Measurements from ENCODE around the gene P4HA1. TPM values are rescaled to one million over a fixed set of nuclear protein-coding genes. Genes with fewer than 3 reads are reported as not detected.
A peak's percentile ranks its signal among the peaks of the same experiment; 100 is the strongest.

Gene P4HA1
- total and polyA plus RNA-seq, 8 donors = 9.4 to 68.3 (median 19.2) TPM

GRCh38 chr10:73061743-73062142, 34.9 kb downstream of the P4HA1 start:
- H3K4me3 ChIP-seq = no peak overlapping the region
- no peak overlapping the region for H3K27ac ChIP-seq
- TF ChIP-seq POLR2AphosphoS5 (IDR thresholded peaks at IDR 0.05) (no peak), CTCF (IDR thresholded peaks at IDR 0.05) (no peak), EP300 (IDR thresholded peaks at IDR 0.05) (no peak), POLR2A (IDR thresholded peaks at IDR 0.05) (no peak)
- H3K9me3 ChIP-seq = no peaks in the 10 kb centered on the region
- WGBS, 5 donors = 84 to 95% (median 87%) methylated on average over 1 of the region's 1 CpG
- peaks cover 0 to 75% (median 51%) of the 10 kb centered on the region in 4 donors for H3K36me3 ChIP-seq
- no peak for DNase-seq
- H3K4me1 ChIP-seq = peaks cover 0 to 15% (median 0%) of the 10 kb centered on the region in 4 donors
- no peaks in the 10 kb centered on the region for H3K27me3 ChIP-seq
- intact Hi-C loops (cut with DNase I; ENCODE audit: low total_unique reads) = no loop called here

- no peaks in the 10 kb centered on the region for H3K9me3 ChIP-seq
- peaks cover 0 to 15% (median 0%) of the 10 kb centered on the region in 4 donors for H3K4me1 ChIP-seq
- no peak overlapping the region for H3K4me3 ChIP-seq
- H3K27me3 ChIP-seq = no peaks in the 10 kb centered on the region
- intact Hi-C loops (cut with DNase I; ENCODE audit: low total_unique reads) = no loop called here
- TF ChIP-seq POLR2AphosphoS5 (IDR thresholded peaks at IDR 0.05) (no peak), CTCF (IDR thresholded peaks at IDR 0.05) (peak in 1 of 7 experiments; percentile 4)
- H3K27ac ChIP-seq = no peak overlapping the region
- 35 to 41% (median 38%) methylated on average over 5 of the region's 5 CpGs for WGBS, 5 donors
- DNase-seq = peak in 1 of 2 donors; percentile 52
- peaks cover 0 to 74% (median 48%) of the 10 kb centered on the region in 4 donors for H3K36me3 ChIP-seq
Observed at GRCh38 chr10:73060738-73061635, 35.7 kb downstream of the P4HA1 start.

GRCh38 chr10:73060173-73060572, 36.5 kb downstream of the P4HA1 start:
- 87 to 100% (median 96%) methylated on average over 1 of the region's 1 CpG for WGBS, 5 donors
- DNase-seq = no peak
- no peak for TF ChIP-seq POLR2A (IDR thresholded peaks at IDR 0.05)
- TF ChIP-seq POLR2AphosphoS5 (IDR thresholded peaks at IDR 0.05) = no peak
- no peak for TF ChIP-seq EP300 (IDR thresholded peaks at IDR 0.05)
- TF ChIP-seq CTCF (IDR thresholded peaks at IDR 0.05) = no peak
- Histone ChIP-seq H3K4me3 (no peak overlapping the region), H3K27ac (no peak overlapping the region), H3K9me3 (no peaks in the 10 kb centered on the region), H3K27me3 (no peaks in the 10 kb centered on the region), H3K4me1 (peaks cover 0 to 15% (median 0%) of the 10 kb centered on the region in 4 donors), H3K36me3 (peaks cover 2 to 69% (median 44%) of the 10 kb centered on the region in 4 donors)
- intact Hi-C loops (cut with DNase I; ENCODE audit: low total_unique reads) = no loop called here

- WGBS, 5 donors = 94 to 99% (median 95%) methylated on average over 6 of the region's 6 CpGs
- Histone ChIP-seq H3K36me3 (peaks cover 11 to 69% (median 43%) of the 10 kb centered on the region in 4 donors), H3K4me3 (no peak overlapping the region), H3K4me1 (peaks cover 0 to 15% (median 0%) of the 10 kb centered on the region in 4 donors), H3K27me3 (no peaks in the 10 kb centered on the region), H3K27ac (no peak overlapping the region), H3K9me3 (no peaks in the 10 kb centered on the region)
- TF ChIP-seq POLR2AphosphoS5 (IDR thresholded peaks at IDR 0.05) (no peak), POLR2A (IDR thresholded peaks at IDR 0.05) (no peak), CTCF (IDR thresholded peaks at IDR 0.05) (no peak), EP300 (IDR thresholded peaks at IDR 0.05) (no peak)
- intact Hi-C loops (cut with DNase I; ENCODE audit: low total_unique reads) = no loop called here
- no peak for DNase-seq
Observed at GRCh38 chr10:73058057-73058591, 38.5 kb downstream of the P4HA1 start.

Data from stomach (tissue), 9 donors.